CD14-positive monocyte (primary cell): Measurements from ENCODE around the gene AGAP1. TPM values are rescaled to one million over a fixed set of nuclear protein-coding genes. Genes with fewer than 3 reads are reported as not detected.

ENCODE experiments used
- DNase-seq, 3 donors: peaks; one replicate each; pipeline ENCODE4 v3.0.0-alpha.2; 2011 to 2022
- H2AFZ ChIP-seq: 2 replicates; pipeline ENCODE4 v1.6.0; 2012; ENCODE audit warnings: mild to moderate bottlenecking, low read depth, low read length, inconsistent platforms; ENCODE audit not compliant: insufficient read depth, poor library complexity, severe bottlenecking
- H3K27ac ChIP-seq, 2 donors: 1 replicate in 1 of 2; 2 replicates in 1 of 2; pipeline ENCODE4 v1.5.1; 2012 to 2013; ENCODE audit warnings: low read length in 2 of 2, control low read depth in 1 of 2, inconsistent platforms in 1 of 2, low read depth in 1 of 2, mild to moderate bottlenecking in 1 of 2
- H3K27me3 ChIP-seq, 2 donors: one replicate each; pipeline versions ENCODE4 v1.6.0 to v1.6.1; 2011 to 2013; ENCODE audit warnings: low read length in 2 of 2; ENCODE audit not compliant: control insufficient read depth in 2 of 2, insufficient read depth in 2 of 2
- H3K36me3 ChIP-seq, 2 donors: replicated peaks in 1 of 2; 1 replicate in 1 of 2; 2 replicates in 1 of 2; pipeline versions ENCODE4 v1.5.1 to v1.6.1; 2012 to 2013; ENCODE audit warnings: low read length in 2 of 2, control low read depth in 1 of 2, inconsistent platforms in 1 of 2, mild to moderate bottlenecking in 1 of 2; ENCODE audit not compliant: insufficient read depth in 2 of 2, control insufficient read depth in 1 of 2
- H3K4me1 ChIP-seq, 2 donors: 1 replicate in 1 of 2; 2 replicates in 1 of 2; pipeline versions ENCODE4 v1.5.1 to v1.6.1; 2012 to 2013; ENCODE audit warnings: low read length in 2 of 2, control low read depth in 1 of 2, inconsistent platforms in 1 of 2, mild to moderate bottlenecking in 1 of 2, moderate library complexity in 1 of 2; ENCODE audit not compliant: insufficient read depth in 2 of 2, control insufficient read depth in 1 of 2
- H3K4me2 ChIP-seq: replicated peaks from 2 replicates; pipeline ENCODE3; 2012; ENCODE audit warnings: low read length, moderate library complexity, mild to moderate bottlenecking; ENCODE audit not compliant: poor library complexity, severe bottlenecking; ENCODE audit errors: extremely low read depth
- H3K4me3 ChIP-seq, 3 experiments: fragments of 200-600 bp in 1 of 3; sonication (generic) in 1 of 3; replicated peaks in 1 of 3; 1 replicate in 2 of 3; 2 replicates in 1 of 3; pipeline ENCODE4 v1.5.1; 2011 to 2013; ENCODE audit warnings: low read length in 3 of 3, mild to moderate bottlenecking in 3 of 3, control low read depth in 2 of 3, low read depth in 2 of 3, inconsistent platforms in 1 of 3, moderate library complexity in 1 of 3
- H3K79me2 ChIP-seq: 2 replicates; pipeline ENCODE4 v1.6.0; 2012; ENCODE audit warnings: mild to moderate bottlenecking, control low read depth, inconsistent platforms, low read length, moderate library complexity; ENCODE audit not compliant: insufficient read depth
- H3K9ac ChIP-seq: 2 replicates; pipeline ENCODE4 v1.6.0; 2017; ENCODE audit warnings: low read length, mild to moderate bottlenecking; ENCODE audit not compliant: insufficient read depth, poor library complexity, severe bottlenecking
- H3K9me3 ChIP-seq, 2 donors: replicated peaks in 1 of 2; 1 replicate in 1 of 2; 2 replicates in 1 of 2; pipeline versions ENCODE4 v1.5.1 to v1.6.1; 2012 to 2013; ENCODE audit warnings: low read length in 2 of 2, control low read depth in 1 of 2; ENCODE audit not compliant: control insufficient read depth in 1 of 2, insufficient read depth in 1 of 2
- H4K20me1 ChIP-seq: 2 replicates; pipeline ENCODE4 v1.6.0; 2012; ENCODE audit warnings: mild to moderate bottlenecking, low read length, control low read depth, moderate library complexity; ENCODE audit not compliant: insufficient read depth
- H3K27ac Mint-ChIP-seq, 7 donors: one replicate each; pipeline ENCODE4 v1.8.0; 2020; ENCODE audit warnings: mild to moderate bottlenecking in 7 of 7, mixed read lengths in 7 of 7, moderate library complexity in 6 of 7, inconsistent platforms in 2 of 7
- H3K27me3 Mint-ChIP-seq, 3 donors: one replicate each; pipeline ENCODE4 v1.8.0; 2021 to 2022; ENCODE audit warnings: low read depth in 3 of 3, mild to moderate bottlenecking in 3 of 3, mixed read lengths in 3 of 3, moderate library complexity in 3 of 3, inconsistent platforms in 1 of 3
- H3K36me3 Mint-ChIP-seq, 2 donors: one replicate each; pipeline ENCODE4 v1.8.0; 2020; ENCODE audit warnings: mixed read lengths in 2 of 2, inconsistent platforms in 1 of 2, mild to moderate bottlenecking in 1 of 2
- H3K4me1 Mint-ChIP-seq: one replicate; pipeline ENCODE4 v1.8.0; 2020; ENCODE audit warnings: mild to moderate bottlenecking, mixed read lengths
- H3K4me3 Mint-ChIP-seq, 2 donors: one replicate each; pipeline ENCODE4 v1.8.0; 2020; ENCODE audit warnings: mild to moderate bottlenecking in 2 of 2, mixed read lengths in 2 of 2, moderate library complexity in 1 of 2
- H3K9me3 Mint-ChIP-seq, 7 donors: one replicate each; pipeline ENCODE4 v1.8.0; 2020 to 2022; ENCODE audit warnings: mixed read lengths in 7 of 7, mild to moderate bottlenecking in 6 of 7, moderate library complexity in 6 of 7, inconsistent platforms in 2 of 7
- WGBS: methylation state at CpG from one replicate; pipeline ENCODE4 v1.1.5; 2013; ENCODE audit warnings: missing lambda C conversion rate; ENCODE audit not compliant: insufficient coverage; 5-methylcytosine and 5-hydroxymethylcytosine counted together
- intact Hi-C, 2 donors: fragments of 100-400 bp; cut with micrococcal nuclease; formaldehyde crosslinking; loops; one replicate each; pipeline versions ENCODE4 v1.15.0 to v1.15.1; 2023
- polyA plus RNA-seq, 3 donors: library from polyadenylated mRNA; depleted of rRNA in 1 of 3; unstranded in 2 of 3; stranded (reverse) in 1 of 3; fragments of 300-500 nt in 2 of 3; fragments of >200 nt in 1 of 3; fragmentation: Illumina TruSeq in 2 of 3; gene quantifications; 1 replicate in 2 of 3; 2 replicates in 1 of 3; pipeline ENCODE4 v1.2.3, GENCODE V29; 2012 to 2021
- TF ChIP-seq, protein P1 (sequence below): fragments of 200-600 bp; IDR thresholded peaks from one replicate; pipeline ENCODE4 v1.8.0; 2022; ENCODE audit warnings: antibody characterized with exemption, mild to moderate bottlenecking

AGAP1 gene
- polyA plus RNA-seq, 3 donors: 0.12 TPM; not detected in 2

DNA sequence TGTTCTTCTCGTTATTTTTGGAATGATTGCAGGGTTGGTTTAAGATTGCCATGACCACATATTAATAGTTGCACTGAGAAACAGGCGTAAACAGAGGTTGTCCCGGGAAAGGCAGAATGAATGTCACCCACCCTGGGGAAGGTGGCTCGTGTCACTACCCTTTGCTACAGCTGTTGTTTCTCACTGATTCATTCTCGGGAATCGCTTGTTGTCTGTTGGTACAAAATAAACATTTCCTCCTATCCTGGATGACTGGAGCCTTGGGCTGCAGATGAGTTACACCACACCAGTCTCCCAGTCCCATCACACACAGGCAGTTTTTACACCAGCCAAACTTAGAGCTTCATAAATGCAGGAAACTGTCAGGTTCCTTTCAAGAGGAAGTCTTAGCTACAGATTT, 457.6 kb downstream of the AGAP1 start:
- Histone ChIP-seq H3K36me3 (no peaks in the 10 kb centered on the region), H3K4me3 (no peak overlapping the region), H4K20me1 (no peaks in the 10 kb centered on the region), H3K4me1 (no peaks in the 10 kb centered on the region), H3K9me3 (no peaks in the 10 kb centered on the region), H3K4me2 (no peak overlapping the region), H3K79me2 (no peaks in the 10 kb centered on the region), H2AFZ (no peak overlapping the region), H3K9ac (no peak overlapping the region), H3K27me3 (no peaks in the 10 kb centered on the region), H3K27ac (no peak overlapping the region)
- no peak overlapping the region for H3K4me3 Mint-ChIP-seq
- no peak for DNase-seq
- H3K9me3 Mint-ChIP-seq: peaks cover 0 to 2% (median 0%) of the 10 kb centered on the region in 7 donors
- TF ChIP-seq, protein P1, sequence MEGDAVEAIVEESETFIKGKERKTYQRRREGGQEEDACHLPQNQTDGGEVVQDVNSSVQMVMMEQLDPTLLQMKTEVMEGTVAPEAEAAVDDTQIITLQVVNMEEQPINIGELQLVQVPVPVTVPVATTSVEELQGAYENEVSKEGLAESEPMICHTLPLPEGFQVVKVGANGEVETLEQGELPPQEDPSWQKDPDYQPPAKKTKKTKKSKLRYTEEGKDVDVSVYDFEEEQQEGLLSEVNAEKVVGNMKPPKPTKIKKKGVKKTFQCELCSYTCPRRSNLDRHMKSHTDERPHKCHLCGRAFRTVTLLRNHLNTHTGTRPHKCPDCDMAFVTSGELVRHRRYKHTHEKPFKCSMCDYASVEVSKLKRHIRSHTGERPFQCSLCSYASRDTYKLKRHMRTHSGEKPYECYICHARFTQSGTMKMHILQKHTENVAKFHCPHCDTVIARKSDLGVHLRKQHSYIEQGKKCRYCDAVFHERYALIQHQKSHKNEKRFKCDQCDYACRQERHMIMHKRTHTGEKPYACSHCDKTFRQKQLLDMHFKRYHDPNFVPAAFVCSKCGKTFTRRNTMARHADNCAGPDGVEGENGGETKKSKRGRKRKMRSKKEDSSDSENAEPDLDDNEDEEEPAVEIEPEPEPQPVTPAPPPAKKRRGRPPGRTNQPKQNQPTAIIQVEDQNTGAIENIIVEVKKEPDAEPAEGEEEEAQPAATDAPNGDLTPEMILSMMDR: no peak
- intact Hi-C loops: no loop called here
- H3K4me1 Mint-ChIP-seq: no peaks in the 10 kb centered on the region
- H3K27ac Mint-ChIP-seq: no peak overlapping the region
- H3K27me3 Mint-ChIP-seq: peaks cover 1 to 8% (median 5%) of the 10 kb centered on the region in 3 donors
- H3K36me3 Mint-ChIP-seq: no peaks in the 10 kb centered on the region
- WGBS: 42% methylated on average over 2 of the region's 6 CpGs

DNA sequence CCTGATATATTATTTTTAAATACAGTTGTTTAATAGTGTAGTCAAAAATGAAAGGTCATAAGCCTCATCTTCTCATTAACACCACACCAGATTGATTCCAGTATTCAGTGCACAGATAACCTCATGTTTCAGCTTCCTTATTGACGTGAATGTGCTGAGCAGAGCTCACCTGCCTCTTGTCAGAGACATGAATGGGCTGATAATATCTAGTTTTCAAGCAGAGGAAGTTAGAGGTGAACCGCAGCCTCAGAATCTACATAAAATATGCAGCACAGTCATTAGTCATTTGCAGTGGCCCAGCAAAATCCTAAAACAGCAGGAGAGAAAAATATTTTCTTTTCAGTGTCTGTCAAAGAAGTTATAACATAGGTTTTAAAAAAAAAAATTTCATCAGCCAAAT, 458.1 kb downstream of the AGAP1 start:
- Mint-ChIP-seq H3K4me1 (no peaks in the 10 kb centered on the region), H3K36me3 (no peaks in the 10 kb centered on the region), H3K27ac (no peak overlapping the region), H3K27me3 (peaks cover 1 to 8% (median 5%) of the 10 kb centered on the region in 3 donors), H3K9me3 (no peaks in the 10 kb centered on the region), H3K4me3 (no peak overlapping the region)
- WGBS: no CpG with 5 or more reads among the region's 2 CpGs
- Histone ChIP-seq H3K4me1 (no peaks in the 10 kb centered on the region), H3K27ac (no peak overlapping the region), H3K79me2 (no peaks in the 10 kb centered on the region), H3K36me3 (no peaks in the 10 kb centered on the region), H3K4me3 (no peak overlapping the region), H3K4me2 (no peak overlapping the region), H4K20me1 (no peaks in the 10 kb centered on the region), H2AFZ (no peak overlapping the region), H3K9ac (no peak overlapping the region), H3K9me3 (no peaks in the 10 kb centered on the region), H3K27me3 (no peaks in the 10 kb centered on the region)
- TF ChIP-seq, protein P1: no peak
- intact Hi-C loops: no loop called here
- no peak for DNase-seq
